ENCODE measurements around the gene RPL9. TPM values are rescaled to one million over a fixed set of nuclear protein-coding genes. Genes with fewer than 3 reads are reported as not detected.
A peak's percentile ranks its signal among the peaks of the same experiment; 100 is the strongest.
"Not testable (repeated sequence)": the region's sequence is repeated elsewhere in the genome, so short reads cannot be mapped to it uniquely, and the experiment has no call there.

The RPL9 gene
- total RNA-seq, 1 donor from 2014 or later, result 6,069 TPM

- no peaks in the 10 kb centered on the region for H3K27me3 ChIP-seq (ENCODE audit: control insufficient read depth, insufficient read depth, low read length)
- peaks cover 2% of the 10 kb centered on the region for H3K36me3 ChIP-seq (ENCODE audit: control insufficient read depth, insufficient read depth, low read length)
- DNase-seq (ENCODE audit: low read depth) (no peak), FAIRE-seq (no peak)
- TF ChIP-seq, protein P1, sequence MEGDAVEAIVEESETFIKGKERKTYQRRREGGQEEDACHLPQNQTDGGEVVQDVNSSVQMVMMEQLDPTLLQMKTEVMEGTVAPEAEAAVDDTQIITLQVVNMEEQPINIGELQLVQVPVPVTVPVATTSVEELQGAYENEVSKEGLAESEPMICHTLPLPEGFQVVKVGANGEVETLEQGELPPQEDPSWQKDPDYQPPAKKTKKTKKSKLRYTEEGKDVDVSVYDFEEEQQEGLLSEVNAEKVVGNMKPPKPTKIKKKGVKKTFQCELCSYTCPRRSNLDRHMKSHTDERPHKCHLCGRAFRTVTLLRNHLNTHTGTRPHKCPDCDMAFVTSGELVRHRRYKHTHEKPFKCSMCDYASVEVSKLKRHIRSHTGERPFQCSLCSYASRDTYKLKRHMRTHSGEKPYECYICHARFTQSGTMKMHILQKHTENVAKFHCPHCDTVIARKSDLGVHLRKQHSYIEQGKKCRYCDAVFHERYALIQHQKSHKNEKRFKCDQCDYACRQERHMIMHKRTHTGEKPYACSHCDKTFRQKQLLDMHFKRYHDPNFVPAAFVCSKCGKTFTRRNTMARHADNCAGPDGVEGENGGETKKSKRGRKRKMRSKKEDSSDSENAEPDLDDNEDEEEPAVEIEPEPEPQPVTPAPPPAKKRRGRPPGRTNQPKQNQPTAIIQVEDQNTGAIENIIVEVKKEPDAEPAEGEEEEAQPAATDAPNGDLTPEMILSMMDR (IDR thresholded peaks at IDR 0.05; ENCODE audit: insufficient read depth, low read length, severe bottlenecking), result no peak
- no peak overlapping the region for H3K4me3 ChIP-seq (ENCODE audit: low read depth, low read length)
Measured at GRCh38 chr4:39470402-39470801, 11.7 kb upstream of the RPL9 start.

DNA sequence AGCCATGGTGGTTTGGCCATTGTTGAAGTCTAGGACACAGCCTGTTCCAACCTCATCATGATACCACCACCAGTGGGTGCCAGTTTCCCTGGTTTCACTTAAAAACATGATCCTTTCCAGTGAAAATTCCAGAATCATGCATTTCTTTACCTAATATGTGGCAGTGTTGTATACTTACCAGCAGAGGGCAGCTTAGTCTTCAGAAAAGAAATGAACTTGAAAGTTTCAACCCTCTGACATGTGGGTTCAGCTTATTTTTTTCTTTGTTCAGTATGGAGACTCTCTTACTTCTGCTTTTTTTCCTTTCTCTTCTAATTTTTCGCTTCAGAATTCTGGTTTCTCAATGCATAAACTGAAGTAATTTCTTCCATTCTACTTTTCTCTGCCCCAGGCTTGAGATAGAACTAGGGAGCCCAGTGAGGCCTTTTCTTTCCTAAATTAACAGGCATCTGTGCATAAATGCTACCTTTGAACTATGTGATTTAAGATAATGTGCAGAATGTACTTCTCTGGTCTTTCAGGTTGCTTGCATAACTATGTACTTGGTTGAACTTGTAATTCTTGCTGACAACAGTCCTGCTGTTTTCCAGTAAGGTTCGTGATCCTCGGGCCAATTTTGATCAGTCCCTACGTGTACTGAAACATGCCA lies 10.8 kb upstream of the RPL9 start:
- FAIRE-seq (no peak), DNase-seq (ENCODE audit: low read depth) (peak; percentile 72)
- H3K27me3 ChIP-seq (ENCODE audit: control insufficient read depth, insufficient read depth, low read length), result no peaks in the 10 kb centered on the region
- no peak overlapping the region for H3K4me3 ChIP-seq (ENCODE audit: low read depth, low read length)
- TF ChIP-seq, protein P1 (IDR thresholded peaks at IDR 0.05; ENCODE audit: insufficient read depth, low read length, severe bottlenecking), result peak; percentile 56
- peaks cover 3% of the 10 kb centered on the region for H3K36me3 ChIP-seq (ENCODE audit: control insufficient read depth, insufficient read depth, low read length)

DNA sequence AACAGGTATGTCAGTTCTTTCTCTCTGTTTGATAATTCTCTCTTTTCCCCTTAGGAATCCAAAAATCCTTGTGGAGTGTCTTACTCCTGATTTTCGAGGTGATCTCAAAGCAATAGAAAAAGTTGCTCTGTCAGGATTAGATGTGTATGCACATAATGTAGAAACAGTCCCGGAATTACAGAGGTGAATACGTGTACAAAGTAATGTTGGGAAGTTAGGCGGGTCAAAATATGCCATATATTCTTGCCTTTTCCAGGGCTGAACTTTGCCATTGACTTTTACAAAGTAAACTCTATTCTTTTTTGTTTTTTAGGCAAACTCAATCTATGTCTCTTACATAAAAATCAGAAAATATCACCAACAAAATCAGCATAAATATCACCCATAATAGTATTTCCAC lies 8.7 kb upstream of the RPL9 start:
- H3K36me3 ChIP-seq (ENCODE audit: control insufficient read depth, insufficient read depth, low read length), result peaks cover 7% of the 10 kb centered on the region
- no peak for FAIRE-seq
- no peak for DNase-seq (ENCODE audit: low read depth)

GRCh38 chr4:39466747-39467146 lies 8.0 kb upstream of the RPL9 start:
- TF ChIP-seq, protein P1 (IDR thresholded peaks at IDR 0.05; ENCODE audit: insufficient read depth, low read length, severe bottlenecking), result no peak
- DNase-seq (ENCODE audit: low read depth) (peak; percentile 31), FAIRE-seq (no peak)
- no peaks in the 10 kb centered on the region for H3K27me3 ChIP-seq (ENCODE audit: control insufficient read depth, insufficient read depth, low read length)
- peaks cover 4% of the 10 kb centered on the region for H3K36me3 ChIP-seq (ENCODE audit: control insufficient read depth, insufficient read depth, low read length)
- no peak overlapping the region for H3K4me3 ChIP-seq (ENCODE audit: low read depth, low read length)

More for the DNA sequence above, 8.7 kb upstream of the RPL9 start:
- Histone ChIP-seq H3K27me3 (ENCODE audit: control insufficient read depth, insufficient read depth, low read length) (no peaks in the 10 kb centered on the region), H3K4me3 (ENCODE audit: low read depth, low read length) (no peak overlapping the region)
- TF ChIP-seq, protein P1 (IDR thresholded peaks at IDR 0.05; ENCODE audit: insufficient read depth, low read length, severe bottlenecking), result no peak

GRCh38 chr4:39464886-39465501 lies 6.3 kb upstream of the RPL9 start:
- FAIRE-seq (no peak), DNase-seq (ENCODE audit: low read depth) (peak; percentile 58)
- Histone ChIP-seq H3K36me3 (ENCODE audit: control insufficient read depth, insufficient read depth, low read length) (peaks cover 8% of the 10 kb centered on the region), H3K4me3 (ENCODE audit: low read depth, low read length) (no peak overlapping the region), H3K27me3 (ENCODE audit: control insufficient read depth, insufficient read depth, low read length) (no peaks in the 10 kb centered on the region)
- TF ChIP-seq, protein P1 (IDR thresholded peaks at IDR 0.05; ENCODE audit: insufficient read depth, low read length, severe bottlenecking), result no peak

DNA sequence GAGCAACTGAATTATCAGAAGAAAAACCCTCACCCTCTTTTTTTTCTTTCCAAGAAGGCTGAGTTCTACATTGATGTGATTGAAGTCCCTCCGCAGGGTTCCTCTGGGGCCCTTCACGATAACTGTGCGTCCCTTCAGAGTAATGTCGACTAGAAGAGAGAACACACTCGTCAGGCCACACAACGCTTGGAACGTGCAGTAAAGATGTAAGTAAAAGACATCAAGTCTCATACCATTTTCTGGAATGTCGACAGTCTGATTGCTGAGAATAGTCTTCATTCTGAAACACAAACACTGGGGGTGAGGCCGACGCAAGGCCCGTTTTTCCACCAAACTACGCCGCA lies 589 bp downstream of the RPL9 start:
- not testable (repeated sequence) for DNase-seq (ENCODE audit: low read depth); FAIRE-seq; H3K27me3 ChIP-seq (ENCODE audit: control insufficient read depth, insufficient read depth, low read length)
- peaks cover 28% of the 10 kb centered on the region for H3K36me3 ChIP-seq (ENCODE audit: control insufficient read depth, insufficient read depth, low read length)
- peak overlapping the region; percentile 90 for H3K4me3 ChIP-seq (ENCODE audit: low read depth, low read length)
